Ammon's horn (tissue), 1 donor: ENCODE data around the gene LOXL1.

Experiments used
- DNase-seq: peaks from one replicate; pipeline ENCODE4 v3.0.0-alpha.2; 2016; ENCODE audit warnings: low spot score

LOXL1 gene

GRCh38 chr15:73981761-73982221 lies 55.5 kb downstream of the LOXL1 start:
- no peak for DNase-seq

- peak; percentile 74 for DNase-seq
Measured at GRCh38 chr15:73982222-73982962, 56.1 kb downstream of the LOXL1 start.

- DNase-seq: no peak
Measured at GRCh38 chr15:73983211-73983727, 57.0 kb downstream of the LOXL1 start.

GRCh38 chr15:73983773-73984172 lies 57.5 kb downstream of the LOXL1 start:
- no peak for DNase-seq

GRCh38 chr15:73984208-73984979 lies 58.1 kb downstream of the LOXL1 start:
- no peak for DNase-seq

GRCh38 chr15:73985101-73985873 lies 59.0 kb downstream of the LOXL1 start:
- DNase-seq: no peak

GRCh38 chr15:73986055-73986775 lies 60.0 kb downstream of the LOXL1 start:
- no peak for DNase-seq

GRCh38 chr15:73986776-73987056 lies 60.5 kb downstream of the LOXL1 start:
- no peak for DNase-seq

GRCh38 chr15:73987250-73987649 lies 61.0 kb downstream of the LOXL1 start:
- DNase-seq: no peak

- DNase-seq: no peak
Measured at GRCh38 chr15:73987681-73988444, 61.6 kb downstream of the LOXL1 start.

- no peak for DNase-seq
Measured at GRCh38 chr15:73988445-73988969, 62.2 kb downstream of the LOXL1 start.

GRCh38 chr15:73989001-73989798 lies 62.9 kb downstream of the LOXL1 start:
- no peak for DNase-seq

- no peak for DNase-seq
Measured at GRCh38 chr15:73990250-73991005, 64.2 kb downstream of the LOXL1 start.

GRCh38 chr15:73991260-73991659 lies 65.0 kb downstream of the LOXL1 start:
- peak; percentile 50 for DNase-seq

- peak; percentile 89 for DNase-seq
Measured at GRCh38 chr15:73991726-73992593, 65.7 kb downstream of the LOXL1 start, which contains the start of gene STOML1. TSS of gene STOML1 (minus strand) at chr15:73992295. CDS start at chr15:73992223, 72 bp downstream.

- DNase-seq: no peak
Measured at GRCh38 chr15:73992594-73992898, 66.3 kb downstream of the LOXL1 start.

- DNase-seq: no peak
Measured at GRCh38 chr15:73993211-73993994, 67.1 kb downstream of the LOXL1 start.
